Ectodermal cell (in vitro differentiated cells): Measurements from ENCODE around the gene ADARB2.

Experiments used
- H3K27ac ChIP-seq: 2 replicates; pipeline ENCODE4 v1.7.0; 2013; ENCODE audit warnings: mild to moderate bottlenecking, low read depth, low read length; ENCODE audit not compliant: insufficient read depth, poor library complexity, severe bottlenecking
- H3K27me3 ChIP-seq: 2 replicates; pipeline ENCODE4 v1.7.0; 2013; ENCODE audit warnings: mild to moderate bottlenecking, low read length; ENCODE audit not compliant: insufficient read depth, control insufficient read depth, poor library complexity, severe bottlenecking
- H3K36me3 ChIP-seq: one replicate; pipeline ENCODE4 v1.7.0; 2013; ENCODE audit warnings: low read length; ENCODE audit not compliant: control insufficient read depth, insufficient read depth
- H3K4me1 ChIP-seq: one replicate; pipeline ENCODE4 v1.7.0; 2013; ENCODE audit warnings: low read length; ENCODE audit not compliant: control insufficient read depth, insufficient read depth
- H3K4me3 ChIP-seq: 2 replicates; pipeline ENCODE4 v1.7.0; 2013; ENCODE audit warnings: low read depth, low read length, control low read depth; ENCODE audit not compliant: insufficient read depth
- H3K9me3 ChIP-seq: 2 replicates; pipeline ENCODE4 v1.7.0; 2013; ENCODE audit warnings: mild to moderate bottlenecking, low read length, moderate library complexity; ENCODE audit not compliant: control insufficient read depth
- WGBS, 2 experiments: methylation state at CpG; one replicate each; pipeline ENCODE4 v1.1.7; 2013; ENCODE audit warnings: missing lambda C conversion rate in 2 of 2; 5-methylcytosine and 5-hydroxymethylcytosine counted together

Gene ADARB2

GRCh38 chr10:1213252-1214070, 523.9 kb downstream of the ADARB2 start:
- 90 to 91% methylated on average over 21 of the region's 21 CpGs for WGBS, 2 experiments
- H3K27ac ChIP-seq, result no peak overlapping the region
- no peaks in the 10 kb centered on the region for H3K9me3 ChIP-seq
- H3K36me3 ChIP-seq, result no peaks in the 10 kb centered on the region
- no peaks in the 10 kb centered on the region for H3K4me1 ChIP-seq
- H3K27me3 ChIP-seq, result no peaks in the 10 kb centered on the region
- H3K4me3 ChIP-seq, result no peak overlapping the region

GRCh38 chr10:1212571-1213141, 524.7 kb downstream of the ADARB2 start:
- Histone ChIP-seq H3K27me3 (no peaks in the 10 kb centered on the region), H3K4me3 (no peak overlapping the region), H3K9me3 (no peaks in the 10 kb centered on the region), H3K27ac (no peak overlapping the region), H3K4me1 (no peaks in the 10 kb centered on the region), H3K36me3 (no peaks in the 10 kb centered on the region)
- 80 to 81% methylated on average over 9 of the region's 9 CpGs for WGBS, 2 experiments

- Histone ChIP-seq H3K27me3 (no peaks in the 10 kb centered on the region), H3K27ac (no peak overlapping the region), H3K4me3 (no peak overlapping the region), H3K9me3 (no peaks in the 10 kb centered on the region), H3K36me3 (no peaks in the 10 kb centered on the region), H3K4me1 (no peaks in the 10 kb centered on the region)
- WGBS, 2 experiments, result 95 to 97% methylated on average over 16 of the region's 16 CpGs
Measured at GRCh38 chr10:1211844-1212570, 525.3 kb downstream of the ADARB2 start.

GRCh38 chr10:1210667-1211066, 526.7 kb downstream of the ADARB2 start:
- no peaks in the 10 kb centered on the region for H3K36me3 ChIP-seq
- H3K27ac ChIP-seq, result no peak overlapping the region
- H3K4me1 ChIP-seq, result no peaks in the 10 kb centered on the region
- H3K27me3 ChIP-seq, result no peaks in the 10 kb centered on the region
- H3K9me3 ChIP-seq, result no peaks in the 10 kb centered on the region
- H3K4me3 ChIP-seq, result no peak overlapping the region
- 84 to 88% methylated on average over 14 of the region's 14 CpGs for WGBS, 2 experiments

GRCh38 chr10:1209355-1209979, 527.9 kb downstream of the ADARB2 start:
- Histone ChIP-seq H3K4me1 (no peaks in the 10 kb centered on the region), H3K36me3 (no peaks in the 10 kb centered on the region), H3K27me3 (no peaks in the 10 kb centered on the region), H3K9me3 (no peaks in the 10 kb centered on the region), H3K27ac (no peak overlapping the region), H3K4me3 (no peak overlapping the region)
- WGBS, 2 experiments, result 81 to 87% methylated on average over 8 of the region's 8 CpGs

GRCh38 chr10:1208366-1209311, 528.7 kb downstream of the ADARB2 start:
- H3K27me3 ChIP-seq, result no peaks in the 10 kb centered on the region
- no peaks in the 10 kb centered on the region for H3K4me1 ChIP-seq
- H3K4me3 ChIP-seq, result no peak overlapping the region
- WGBS, 2 experiments, result 91 to 92% methylated on average over 20 of the region's 20 CpGs
- no peaks in the 10 kb centered on the region for H3K9me3 ChIP-seq
- H3K36me3 ChIP-seq, result no peaks in the 10 kb centered on the region
- no peak overlapping the region for H3K27ac ChIP-seq

GRCh38 chr10:1206601-1207000, 530.7 kb downstream of the ADARB2 start:
- no peaks in the 10 kb centered on the region for H3K4me1 ChIP-seq
- no peak overlapping the region for H3K27ac ChIP-seq
- WGBS, 2 experiments, result 96% methylated on average over 19 of the region's 19 CpGs
- H3K9me3 ChIP-seq, result no peaks in the 10 kb centered on the region
- no peaks in the 10 kb centered on the region for H3K36me3 ChIP-seq
- H3K27me3 ChIP-seq, result no peaks in the 10 kb centered on the region
- no peak overlapping the region for H3K4me3 ChIP-seq

- no peaks in the 10 kb centered on the region for H3K36me3 ChIP-seq
- H3K4me1 ChIP-seq, result no peaks in the 10 kb centered on the region
- no peak overlapping the region for H3K27ac ChIP-seq
- no peaks in the 10 kb centered on the region for H3K27me3 ChIP-seq
- H3K9me3 ChIP-seq, result no peaks in the 10 kb centered on the region
- 89 to 91% methylated on average over 23 of the region's 23 CpGs for WGBS, 2 experiments
- no peak overlapping the region for H3K4me3 ChIP-seq
Measured at GRCh38 chr10:1206101-1206500, 531.2 kb downstream of the ADARB2 start.

- 93 to 94% methylated on average over 27 of the region's 27 CpGs for WGBS, 2 experiments
- no peaks in the 10 kb centered on the region for H3K36me3 ChIP-seq
- no peaks in the 10 kb centered on the region for H3K27me3 ChIP-seq
- no peak overlapping the region for H3K4me3 ChIP-seq
- H3K4me1 ChIP-seq, result no peaks in the 10 kb centered on the region
- H3K9me3 ChIP-seq, result no peaks in the 10 kb centered on the region
- H3K27ac ChIP-seq, result no peak overlapping the region
Measured at GRCh38 chr10:1205450-1206030, 531.8 kb downstream of the ADARB2 start.
